HepG2 (cell line): ENCODE measurements around the gene PCNA. TPM values are rescaled to one million over a fixed set of nuclear protein-coding genes. Genes with fewer than 3 reads are reported as not detected.
A peak's percentile ranks its signal among the peaks of the same experiment; 100 is the strongest.

Source experiments
- ATAC-seq: fragments of 200-7000 bp; cut with Tn5 transposase; 3 replicates; pipeline ENCODE4 v1.9.1; 2020; ENCODE audit warnings: mild to moderate bottlenecking, moderate library complexity
- BruUV-seq: library from RNA; stranded (reverse); fragments of 400-500 nt; replicated peaks from 2 replicates; lab custom pipeline; 2021; lab: Mats Ljungman, UMichigan
- CTCF ChIA-PET: fragments of 300-600 bp; formaldehyde crosslinking; extraction: SDS; loops from one replicate; lab custom pipeline; 2021; ENCODE audit warnings: low total read pairs, inconsistent platforms, low intra/inter-chr PET ratio; lab: Yijun Ruan, JAX
- POLR2A ChIA-PET: fragments of 350-600 bp; sonication (Branson Sonifier 250); formaldehyde crosslinking; loops from one replicate; lab custom pipeline; 2020; ENCODE audit warnings: antibody characterized with exemption, inconsistent platforms; lab: Yijun Ruan, JAX
- DNase-seq: peaks from one replicate; pipeline ENCODE4 v3.0.0-alpha.2; 2015; ENCODE audit warnings: low spot score
- FAIRE-seq: peaks from 3 replicates; lab custom pipeline; 2011; peaks lifted over from hg19 to GRCh38; lab: Jason Lieb, UNC
- H2AFZ ChIP-seq: one replicate; pipeline ENCODE4 v1.6.1; 2011; ENCODE audit warnings: low read length, inconsistent platforms
- H3K27ac ChIP-seq: fragments of 300-600 bp; 3 replicates; pipeline ENCODE4 v1.8.0; 2011; ENCODE audit warnings: mixed run types, mild to moderate bottlenecking, mixed read lengths, low read length, inconsistent platforms; ENCODE audit not compliant: insufficient read depth; ENCODE audit errors: extremely low read length
- H3K27me3 ChIP-seq, 2 experiments: fragments of 200-600 bp in 1 of 2; 2 replicates in 1 of 2; 3 replicates in 1 of 2; pipeline versions ENCODE4 v1.6.0 to v1.8.0; 2011; ENCODE audit warnings: low read length in 2 of 2, mild to moderate bottlenecking in 2 of 2, moderate library complexity in 2 of 2, inconsistent platforms in 1 of 2; ENCODE audit not compliant: insufficient read depth in 2 of 2, control insufficient read depth in 1 of 2
- H3K36me3 ChIP-seq, 2 experiments: fragments of 200-600 bp in 1 of 2; replicated peaks in 1 of 2; 2 replicates in 1 of 2; 3 replicates in 1 of 2; pipeline versions ENCODE4 v1.5.1 to v1.8.0; 2011; ENCODE audit warnings: low read length in 2 of 2, inconsistent platforms in 1 of 2; ENCODE audit not compliant: insufficient read depth in 2 of 2, control insufficient read depth in 1 of 2
- H3K4me1 ChIP-seq: 2 replicates; pipeline ENCODE4 v1.5.1; 2012; ENCODE audit warnings: low read length, inconsistent platforms; ENCODE audit not compliant: insufficient read depth
- H3K4me2 ChIP-seq: 2 replicates; pipeline ENCODE4 v1.6.0; 2011; ENCODE audit warnings: low read depth, low read length, inconsistent platforms
- H3K4me3 ChIP-seq, 3 experiments: fragments of 200-600 bp in 1 of 3; sonication (generic), shearing (Covaris generic) in 1 of 3; replicated peaks in 1 of 3; 2 replicates each; pipeline ENCODE4 v1.5.1; 2011 to 2016; ENCODE audit warnings: low read length in 3 of 3, inconsistent platforms in 2 of 3, low read depth in 2 of 3, mild to moderate bottlenecking in 2 of 3, control low read depth in 1 of 3, mixed read lengths in 1 of 3; ENCODE audit not compliant: insufficient read depth in 1 of 3
- H3K79me2 ChIP-seq: one replicate; pipeline ENCODE4 v1.6.1; 2011; ENCODE audit warnings: low read length, inconsistent platforms; ENCODE audit not compliant: insufficient read depth
- H3K9ac ChIP-seq: 2 replicates; pipeline ENCODE4 v1.6.0; 2011; ENCODE audit warnings: mild to moderate bottlenecking, low read depth, low read length, inconsistent platforms; ENCODE audit not compliant: insufficient read depth
- H3K9me3 ChIP-seq: 2 replicates; pipeline ENCODE4 v1.5.1; 2012; ENCODE audit warnings: mild to moderate bottlenecking, low read length
- H4K20me1 ChIP-seq: 2 replicates; pipeline ENCODE4 v1.6.0; 2011; ENCODE audit warnings: inconsistent platforms, mild to moderate bottlenecking, low read length, moderate library complexity; ENCODE audit not compliant: insufficient read depth
- BCL6 ChIP-seq: IDR thresholded peaks from 2 replicates; pipeline ENCODE4 v1.6.1; 2016; ENCODE audit warnings: missing genetic modification reagents, missing compliant biosample characterization
- CBX1 ChIP-seq: IDR thresholded peaks from one replicate; pipeline ENCODE4 v1.6.1; 2016; ENCODE audit warnings: antibody characterized with exemption, low read depth
- GATAD2A ChIP-seq: IDR thresholded peaks from 2 replicates; pipeline ENCODE4 v1.6.1; 2016
- HMGXB3 ChIP-seq: sonication (generic); formaldehyde crosslinking; IDR thresholded peaks from 2 replicates; pipeline ENCODE4 v1.4.0; 2020; ENCODE audit warnings: missing genetic modification reagents, borderline replicate concordance
- KAT8 ChIP-seq: IDR thresholded peaks from 2 replicates; pipeline ENCODE4 v1.6.1; 2016; ENCODE audit warnings: missing genetic modification reagents, missing compliant biosample characterization
- KDM5A ChIP-seq: fragments of 200-600 bp; sonication (generic); IDR thresholded peaks from 2 replicates; pipeline ENCODE4 v1.7.0; 2018; ENCODE audit warnings: antibody characterized with exemption, mild to moderate bottlenecking, low read length, borderline replicate concordance
- SOX5 ChIP-seq: IDR thresholded peaks from 2 replicates; pipeline ENCODE4 v1.6.1; 2016; ENCODE audit warnings: borderline replicate concordance
- TSC22D2 ChIP-seq: sonication (generic); formaldehyde crosslinking; IDR thresholded peaks from 2 replicates; pipeline ENCODE4 v1.5.1; 2020; ENCODE audit warnings: missing genetic modification reagents, mild to moderate bottlenecking, borderline replicate concordance
- ZBTB2 ChIP-seq: sonication (generic); formaldehyde crosslinking; IDR thresholded peaks from 2 replicates; pipeline ENCODE4 v1.8.0; 2022; ENCODE audit warnings: low read depth, missing genetic modification reagents
- ZNF275 ChIP-seq: sonication (generic); formaldehyde crosslinking; IDR thresholded peaks from 2 replicates; pipeline ENCODE4 v1.8.0; 2022; ENCODE audit warnings: missing genetic modification reagents, mild to moderate bottlenecking, inconsistent platforms, borderline replicate concordance
- WGBS: methylation state at CpG from one replicate; pipeline ENCODE4 v1.1.6; 2017; ENCODE audit warnings: low lambda C conversion rate; 5-methylcytosine and 5-hydroxymethylcytosine counted together
- in situ Hi-C: cut with HindIII; loops from 2 replicates; pipeline ENCODE4 v1.10.0; 2017; ENCODE audit warnings: low pct_unique_long_range_greater_than_20kb; ENCODE audit not compliant: extremely low pct_ligation_motif_present
- intact Hi-C: fragments of 100-400 bp; cut with micrococcal nuclease; formaldehyde crosslinking; loops from one replicate; pipeline ENCODE4 v1.10.0; 2022; ENCODE audit not compliant: unreplicated experiment
- polyA plus RNA-seq, 8 experiments: library from polyadenylated mRNA; depleted of rRNA in 3 of 8; stranded (reverse) in 7 of 8; unstranded in 1 of 8; fragments of >200 nt; fragmentation: Illumina TruSeq in 4 of 8; extraction: Trizol in 4 of 8; gene quantifications; 2 replicates each; pipeline versions ENCODE4 v1.2.1 to v1.2.3, GENCODE V29; 2011 to 2016; ENCODE audit warnings: low read depth in 4 of 8, missing spikeins in 1 of 8, mixed read lengths in 1 of 8; ENCODE audit not compliant: insufficient read depth in 1 of 8
- total RNA-seq, 5 experiments: library from RNA; depleted of rRNA; stranded (reverse); fragments of >200 nt; fragmentation: Illumina TruSeq; extraction: Trizol; gene quantifications; 2 replicates each; pipeline ENCODE4 v1.2.3, GENCODE V29; 2016; ENCODE audit warnings: low read depth in 1 of 5
- TF ChIP-seq, protein P1 (sequence below): sonication (generic); formaldehyde crosslinking; IDR thresholded peaks from 2 replicates; pipeline ENCODE4 v1.8.0; 2022; ENCODE audit warnings: mild to moderate bottlenecking, missing genetic modification reagents, moderate library complexity

The PCNA gene
- total and polyA plus RNA-seq, 2 of the 13 experiments (the other 11 are each of a cell fraction or from before 2014, with no cell fraction given), result 229 to 655 TPM

DNA sequence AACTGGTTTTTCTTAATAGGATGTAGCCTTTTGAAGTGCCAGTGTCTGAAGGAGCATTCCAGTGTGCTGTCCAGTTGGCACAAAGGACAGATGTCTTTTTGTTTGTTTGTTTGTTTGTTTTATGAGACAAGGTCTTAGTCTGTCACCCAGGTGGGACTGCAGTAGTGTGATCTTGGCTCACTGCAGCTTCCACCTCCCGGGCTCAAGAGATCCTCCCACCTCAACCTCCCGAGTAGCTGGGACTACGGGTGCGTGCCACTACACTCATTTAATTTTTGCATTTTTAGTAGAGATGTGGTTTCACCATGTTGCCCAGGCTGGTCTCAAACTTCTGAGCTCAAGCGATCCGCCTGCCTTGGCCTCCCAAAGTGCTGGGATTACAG, 34.8 kb upstream of the PCNA start:
- WGBS, result 97% methylated on average over 6 of the region's 6 CpGs
- Histone ChIP-seq H3K4me2 (peak overlapping the region; percentile 81; the same call in 1 of the 2 replicates), H3K27me3 (no peaks in the 10 kb centered on the region), H3K9ac (peak overlapping the region; percentile 70; the same call in 1 of the 2 replicates), H3K27ac (peak overlapping the region; percentile 94), H3K79me2 (peaks cover 80% of the 10 kb centered on the region), H3K4me1 (peaks cover 84% of the 10 kb centered on the region), H3K4me3 (no peak overlapping the region), H2AFZ (no peak overlapping the region), H3K36me3 (no peaks in the 10 kb centered on the region), H4K20me1 (no peaks in the 10 kb centered on the region), H3K9me3 (no peaks in the 10 kb centered on the region)
- ChIA-PET POLR2A (interaction anchor here (1.1 to 12.0 kb wide), 6 partner anchors 12 to 37 kb away, joined by 3 to 176 read pairs (median 11); partner anchors contain the start of genes CDS2 and PCNA), CTCF (no interaction called here)
- no TSS peak for BruUV-seq
- intact Hi-C loops, result no loop called here
- DNase-seq (no peak), FAIRE-seq (no peak), ATAC-seq (no peak)
- in situ Hi-C loops, result no loop called here
- TF ChIP-seq SOX5 (CRISPR knock-in tag) (no peak), KAT8 (no peak), KDM5A (no peak), TSC22D2 (CRISPR knock-in tag) (no peak), ZNF275 (CRISPR knock-in tag) (no peak), BCL6 (CRISPR knock-in tag) (no peak), GATAD2A (CRISPR knock-in tag) (no peak), HMGXB3 (CRISPR knock-in tag) (no peak), ZBTB2 (CRISPR knock-in tag) (no peak), CBX1 (no peak)
- TF ChIP-seq, protein P1, sequence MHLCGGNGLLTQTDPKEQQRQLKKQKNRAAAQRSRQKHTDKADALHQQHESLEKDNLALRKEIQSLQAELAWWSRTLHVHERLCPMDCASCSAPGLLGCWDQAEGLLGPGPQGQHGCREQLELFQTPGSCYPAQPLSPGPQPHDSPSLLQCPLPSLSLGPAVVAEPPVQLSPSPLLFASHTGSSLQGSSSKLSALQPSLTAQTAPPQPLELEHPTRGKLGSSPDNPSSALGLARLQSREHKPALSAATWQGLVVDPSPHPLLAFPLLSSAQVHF (CRISPR knock-in tag), result no peak
